CD4-positive, alpha-beta memory T cell (primary cell): ENCODE measurements around the gene TXNRD3. TPM values are rescaled to one million over a fixed set of nuclear protein-coding genes. Genes with fewer than 3 reads are reported as not detected.

Experiments used
- CTCF ChIA-PET: fragments of 350-600 bp; sonication (Branson Sonifier 250); formaldehyde crosslinking; loops from one replicate; lab custom pipeline; 2021; ENCODE audit warnings: inconsistent platforms; ENCODE audit not compliant: partially characterized antibody; lab: Charles Lee
- POLR2A ChIA-PET: fragments of 350-600 bp; sonication (Branson Sonifier 250); formaldehyde crosslinking; loops from one replicate; lab custom pipeline; 2021; ENCODE audit not compliant: partially characterized antibody; lab: Charles Lee
- DNase-seq, 5 donors: peaks; one replicate each; pipeline versions ENCODE4 v3.0.0 to v3.0.0-alpha.2; 2020 to 2022; ENCODE audit warnings: mixed read lengths in 1 of 5
- H3K27ac ChIP-seq: one replicate; pipeline ENCODE4 v1.7.0; 2013; ENCODE audit warnings: low read depth, low read length
- H3K27me3 ChIP-seq: 2 replicates; pipeline ENCODE4 v1.7.0; 2013; ENCODE audit warnings: mild to moderate bottlenecking, low read length, moderate library complexity; ENCODE audit not compliant: insufficient read depth
- H3K36me3 ChIP-seq: 2 replicates; pipeline ENCODE4 v1.7.0; 2013; ENCODE audit warnings: mild to moderate bottlenecking, low read length, moderate library complexity; ENCODE audit not compliant: insufficient read depth
- H3K4me1 ChIP-seq: 2 replicates; pipeline ENCODE4 v1.7.0; 2013; ENCODE audit warnings: mild to moderate bottlenecking, low read length, moderate library complexity; ENCODE audit not compliant: insufficient read depth
- H3K4me3 ChIP-seq, 2 donors: one replicate each; pipeline ENCODE4 v1.7.0; 2013; ENCODE audit warnings: low read length in 2 of 2, mild to moderate bottlenecking in 1 of 2
- H3K9me3 ChIP-seq, 2 donors: one replicate each; pipeline ENCODE4 v1.7.0; 2013; ENCODE audit warnings: low read length in 2 of 2, control low read depth in 1 of 2; ENCODE audit not compliant: control insufficient read depth in 1 of 2
- H3K27ac Mint-ChIP-seq, 7 donors: one replicate each; pipeline ENCODE4 v1.8.0; 2020 to 2021; ENCODE audit warnings: mixed read lengths in 7 of 7, mild to moderate bottlenecking in 6 of 7, inconsistent platforms in 3 of 7, moderate library complexity in 3 of 7
- H3K27me3 Mint-ChIP-seq, 2 donors: one replicate each; pipeline ENCODE4 v1.8.0; 2020 to 2021; ENCODE audit warnings: mixed read lengths in 2 of 2
- H3K36me3 Mint-ChIP-seq, 2 donors: one replicate each; pipeline ENCODE4 v1.8.0; 2020 to 2021; ENCODE audit warnings: mixed read lengths in 2 of 2, inconsistent platforms in 1 of 2, mild to moderate bottlenecking in 1 of 2
- H3K4me1 Mint-ChIP-seq, 4 donors: one replicate each; pipeline ENCODE4 v1.8.0; 2020 to 2021; ENCODE audit warnings: mixed read lengths in 4 of 4, mild to moderate bottlenecking in 1 of 4
- H3K4me3 Mint-ChIP-seq, 8 donors: one replicate each; pipeline ENCODE4 v1.8.0; 2020 to 2021; ENCODE audit warnings: mixed read lengths in 8 of 8, mild to moderate bottlenecking in 7 of 8, moderate library complexity in 6 of 8, inconsistent platforms in 3 of 8
- H3K9me3 Mint-ChIP-seq, 8 donors: one replicate each; pipeline ENCODE4 v1.8.0; 2020 to 2021; ENCODE audit warnings: mixed read lengths in 8 of 8, mild to moderate bottlenecking in 5 of 8, inconsistent platforms in 3 of 8, moderate library complexity in 1 of 8
- intact Hi-C: fragments of 100-400 bp; cut with micrococcal nuclease; formaldehyde crosslinking; loops from one replicate; pipeline ENCODE4 v1.15.1; 2023
- polyA plus RNA-seq, 2 donors: library from polyadenylated mRNA; unstranded; fragments of 300-500 nt; fragmentation: Illumina TruSeq; gene quantifications; one replicate each; pipeline ENCODE4 v1.2.3, GENCODE V29; 2021
- total RNA-seq, 2 experiments: library from RNA; stranded (reverse); gene quantifications; one replicate each; pipeline ENCODE4 v1.2.3, GENCODE V29; 2021

The TXNRD3 gene
- total and polyA plus RNA-seq, 4 experiments from 2014 or later: 0.77 to 1.0 (median 0.92) TPM

DNA sequence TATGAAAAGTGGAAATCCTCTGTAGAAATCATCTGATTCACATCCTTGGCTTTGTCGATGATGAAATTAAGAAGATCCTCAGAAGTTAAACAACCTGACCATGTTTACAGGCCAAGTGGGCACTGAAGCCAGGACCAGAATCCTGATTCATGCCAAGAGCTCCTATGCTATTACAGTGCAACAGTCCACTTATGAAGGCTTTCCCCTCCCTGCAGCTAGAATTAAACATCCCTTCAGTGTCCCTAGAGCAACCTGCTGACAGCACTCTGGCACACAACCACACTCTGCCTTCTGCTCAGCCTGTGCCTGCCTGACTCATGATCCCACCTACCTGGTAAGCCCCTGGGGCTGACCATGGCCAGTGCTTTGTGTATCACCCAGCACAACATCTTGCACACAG lies 33.8 kb downstream of the TXNRD3 start:
- no peak overlapping the region for H3K27ac Mint-ChIP-seq
- H3K4me1 Mint-ChIP-seq: no peaks in the 10 kb centered on the region
- peaks cover 0 to 3% (median 0%) of the 10 kb centered on the region in 8 donors for H3K9me3 Mint-ChIP-seq
- ChIA-PET POLR2A (no interaction called here), CTCF (no interaction called here)
- intact Hi-C loops: no loop called here
- DNase-seq: no peak
- no peak overlapping the region for H3K4me3 Mint-ChIP-seq
- H3K27me3 Mint-ChIP-seq: peaks cover 3 to 4% of the 10 kb centered on the region in 2 donors
- H3K27me3 ChIP-seq: no peaks in the 10 kb centered on the region
- no peaks in the 10 kb centered on the region for H3K4me1 ChIP-seq
- H3K9me3 ChIP-seq: no peaks in the 10 kb centered on the region
- no peaks in the 10 kb centered on the region for H3K36me3 Mint-ChIP-seq
- H3K36me3 ChIP-seq: no peaks in the 10 kb centered on the region
- no peak overlapping the region for H3K4me3 ChIP-seq
- H3K27ac ChIP-seq: no peak overlapping the region

- DNase-seq: no peak
- H3K4me1 Mint-ChIP-seq: no peaks in the 10 kb centered on the region
- peaks cover 0 to 3% (median 0%) of the 10 kb centered on the region in 8 donors for H3K9me3 Mint-ChIP-seq
- H3K4me3 Mint-ChIP-seq: no peak overlapping the region
- Histone ChIP-seq H3K4me1 (no peaks in the 10 kb centered on the region), H3K36me3 (no peaks in the 10 kb centered on the region), H3K27me3 (no peaks in the 10 kb centered on the region), H3K27ac (no peak overlapping the region), H3K9me3 (no peaks in the 10 kb centered on the region), H3K4me3 (no peak overlapping the region)
- H3K27me3 Mint-ChIP-seq: peaks cover 3 to 4% of the 10 kb centered on the region in 2 donors
- ChIA-PET CTCF (no interaction called here), POLR2A (no interaction called here)
- intact Hi-C loops: no loop called here
- no peaks in the 10 kb centered on the region for H3K36me3 Mint-ChIP-seq
- H3K27ac Mint-ChIP-seq: no peak overlapping the region
Measured at GRCh38 chr3:126620738-126621137, 34.2 kb downstream of the TXNRD3 start.

GRCh38 chr3:126618760-126619159 lies 36.2 kb downstream of the TXNRD3 start:
- Histone ChIP-seq H3K27me3 (no peaks in the 10 kb centered on the region), H3K9me3 (no peaks in the 10 kb centered on the region), H3K36me3 (no peaks in the 10 kb centered on the region), H3K4me3 (no peak overlapping the region), H3K27ac (no peak overlapping the region), H3K4me1 (no peaks in the 10 kb centered on the region)
- no peak overlapping the region for H3K4me3 Mint-ChIP-seq
- H3K4me1 Mint-ChIP-seq: no peaks in the 10 kb centered on the region
- intact Hi-C loops: no loop called here
- no peaks in the 10 kb centered on the region for H3K36me3 Mint-ChIP-seq
- POLR2A ChIA-PET: no interaction called here
- H3K9me3 Mint-ChIP-seq: peaks cover 0 to 3% (median 0%) of the 10 kb centered on the region in 8 donors
- peaks cover 3 to 4% of the 10 kb centered on the region in 2 donors for H3K27me3 Mint-ChIP-seq
- no peak overlapping the region for H3K27ac Mint-ChIP-seq
- CTCF ChIA-PET: no interaction called here
- no peak for DNase-seq

- Histone ChIP-seq H3K4me1 (no peaks in the 10 kb centered on the region), H3K4me3 (no peak overlapping the region), H3K27ac (no peak overlapping the region), H3K27me3 (no peaks in the 10 kb centered on the region), H3K9me3 (no peaks in the 10 kb centered on the region), H3K36me3 (no peaks in the 10 kb centered on the region)
- Mint-ChIP-seq H3K9me3 (peaks cover 0 to 3% (median 0%) of the 10 kb centered on the region in 8 donors), H3K4me3 (no peak overlapping the region), H3K4me1 (peaks cover 0 to 5% (median 3%) of the 10 kb centered on the region in 4 donors), H3K27me3 (peaks cover 3 to 4% of the 10 kb centered on the region in 2 donors), H3K27ac (no peak overlapping the region), H3K36me3 (no peaks in the 10 kb centered on the region)
- intact Hi-C loops: no loop called here
- ChIA-PET CTCF (no interaction called here), POLR2A (no interaction called here)
- no peak for DNase-seq
Measured at GRCh38 chr3:126618021-126618420, 36.9 kb downstream of the TXNRD3 start.

GRCh38 chr3:126617571-126617970 lies 37.4 kb downstream of the TXNRD3 start:
- POLR2A ChIA-PET: no interaction called here
- no peak overlapping the region for H3K27ac ChIP-seq
- Mint-ChIP-seq H3K4me1 (peaks cover 0 to 7% (median 5%) of the 10 kb centered on the region in 4 donors), H3K27me3 (peaks cover 3 to 4% of the 10 kb centered on the region in 2 donors), H3K27ac (no peak overlapping the region), H3K9me3 (peaks cover 0 to 3% (median 0%) of the 10 kb centered on the region in 8 donors), H3K36me3 (no peaks in the 10 kb centered on the region), H3K4me3 (no peak overlapping the region)
- intact Hi-C loops: no loop called here
- no peaks in the 10 kb centered on the region for H3K9me3 ChIP-seq
- no peak for DNase-seq
- no peaks in the 10 kb centered on the region for H3K36me3 ChIP-seq
- no peak overlapping the region for H3K4me3 ChIP-seq
- CTCF ChIA-PET: no interaction called here
- no peaks in the 10 kb centered on the region for H3K27me3 ChIP-seq
- no peaks in the 10 kb centered on the region for H3K4me1 ChIP-seq

DNA sequence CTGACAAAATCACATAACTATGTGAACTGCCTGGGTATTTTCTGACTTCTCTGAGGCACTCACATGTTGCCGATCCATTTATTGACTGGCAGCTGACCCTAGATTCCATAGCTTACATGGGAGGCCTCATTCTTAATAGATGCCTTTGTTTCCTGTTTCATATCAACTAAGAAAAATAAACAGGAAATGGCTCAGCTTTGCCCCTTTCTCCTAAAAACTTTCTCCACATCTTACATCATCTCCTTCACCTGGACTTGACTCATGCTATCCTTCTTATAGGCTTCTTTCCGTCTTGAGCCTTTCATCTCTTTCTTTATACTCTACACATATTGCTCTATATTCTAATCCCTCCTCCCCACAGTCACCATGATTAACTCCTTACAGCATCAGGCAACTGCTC lies 38.0 kb downstream of the TXNRD3 start:
- H3K4me1 Mint-ChIP-seq: peaks cover 0 to 7% (median 5%) of the 10 kb centered on the region in 4 donors

GRCh38 chr3:126613479-126614188 lies 41.3 kb downstream of the TXNRD3 start:
- H3K4me3 Mint-ChIP-seq: peak overlapping the region in 1 of 8 donors; percentile 13
- Histone ChIP-seq H3K9me3 (no peaks in the 10 kb centered on the region), H3K27me3 (no peaks in the 10 kb centered on the region), H3K4me1 (no peaks in the 10 kb centered on the region), H3K27ac (no peak overlapping the region), H3K36me3 (no peaks in the 10 kb centered on the region), H3K4me3 (no peak overlapping the region)
- peaks cover 3 to 4% of the 10 kb centered on the region in 2 donors for H3K27me3 Mint-ChIP-seq
- peaks cover 0 to 4% of the 10 kb centered on the region in 2 donors for H3K36me3 Mint-ChIP-seq
- H3K9me3 Mint-ChIP-seq: peaks cover 0 to 3% (median 0%) of the 10 kb centered on the region in 8 donors
- ChIA-PET POLR2A (no interaction called here), CTCF (interaction anchor here (1.0 kb wide), 1 partner anchor 28 kb away, joined by 3 read pairs; no protein-coding TSS in a partner anchor)
- H3K27ac Mint-ChIP-seq: no peak overlapping the region
- DNase-seq: no peak
- intact Hi-C loops: no loop called here
- peaks cover 0 to 7% (median 5%) of the 10 kb centered on the region in 4 donors for H3K4me1 Mint-ChIP-seq

More for the DNA sequence above, 38.0 kb downstream of the TXNRD3 start:
- no peak overlapping the region for H3K27ac ChIP-seq
- Mint-ChIP-seq H3K27me3 (peaks cover 3 to 4% of the 10 kb centered on the region in 2 donors), H3K36me3 (no peaks in the 10 kb centered on the region), H3K27ac (no peak overlapping the region), H3K4me3 (no peak overlapping the region), H3K9me3 (peaks cover 0 to 3% (median 0%) of the 10 kb centered on the region in 8 donors)
- ChIA-PET CTCF (no interaction called here), POLR2A (no interaction called here)
- H3K27me3 ChIP-seq: no peaks in the 10 kb centered on the region
- H3K36me3 ChIP-seq: no peaks in the 10 kb centered on the region
- no peak overlapping the region for H3K4me3 ChIP-seq
- no peak for DNase-seq
- H3K9me3 ChIP-seq: no peaks in the 10 kb centered on the region
- intact Hi-C loops: no loop called here
- no peaks in the 10 kb centered on the region for H3K4me1 ChIP-seq
